Astrocyte (in vitro differentiated cells and primary cell): ENCODE data around the gene UNC79. TPM values are rescaled to one million over a fixed set of nuclear protein-coding genes. Genes with fewer than 3 reads are reported as not detected.
"Not testable (repeated sequence)": the region's sequence is repeated elsewhere in the genome, so short reads cannot be mapped to it uniquely, and the experiment has no call there.

Experiments used
- DNase-seq: peaks from one replicate; pipeline ENCODE4 v3.0.0-alpha.2; 2010; ENCODE audit warnings: low read depth
- FAIRE-seq: peaks from 2 replicates; lab custom pipeline; 2011; peaks lifted over from hg19 to GRCh38; lab: Jason Lieb, UNC
- H2AFZ ChIP-seq: 2 replicates; pipeline ENCODE4 v1.6.0; 2012; ENCODE audit warnings: low read depth, low read length, inconsistent platforms
- H3K27ac ChIP-seq: 2 replicates; pipeline ENCODE4 v1.5.1; 2011; ENCODE audit warnings: low read depth, low read length, inconsistent platforms
- H3K27me3 ChIP-seq: 2 replicates; pipeline ENCODE4 v1.6.0; 2011; ENCODE audit warnings: low read length, inconsistent platforms; ENCODE audit not compliant: insufficient read depth
- H3K36me3 ChIP-seq: 2 replicates; pipeline ENCODE4 v1.5.1; 2011; ENCODE audit warnings: low read length, inconsistent platforms; ENCODE audit not compliant: insufficient read depth
- H3K4me1 ChIP-seq: 2 replicates; pipeline ENCODE4 v1.5.1; 2011; ENCODE audit warnings: low read length, inconsistent platforms; ENCODE audit not compliant: insufficient read depth
- H3K4me2 ChIP-seq: 2 replicates; pipeline ENCODE4 v1.6.0; 2012; ENCODE audit warnings: low read length, inconsistent platforms
- H3K4me3 ChIP-seq: 2 replicates; pipeline ENCODE4 v1.5.1; 2011; ENCODE audit warnings: low read depth, mild to moderate bottlenecking, low read length, inconsistent platforms; ENCODE audit not compliant: insufficient read depth
- H3K79me2 ChIP-seq: 2 replicates; pipeline ENCODE4 v1.6.0; 2012; ENCODE audit warnings: mild to moderate bottlenecking, low read length, inconsistent platforms; ENCODE audit not compliant: insufficient read depth
- H3K9ac ChIP-seq: 2 replicates; pipeline ENCODE4 v1.6.0; 2012; ENCODE audit warnings: mild to moderate bottlenecking, low read length, inconsistent platforms
- H3K9me3 ChIP-seq: 2 replicates; pipeline ENCODE4 v1.5.1; 2012; ENCODE audit warnings: low read depth, mild to moderate bottlenecking, low read length, inconsistent platforms; ENCODE audit not compliant: insufficient read depth
- H4K20me1 ChIP-seq: 2 replicates; pipeline ENCODE4 v1.6.0; 2012; ENCODE audit warnings: low read length, inconsistent platforms; ENCODE audit not compliant: insufficient read depth
- H3K27ac Mint-ChIP-seq: one replicate; pipeline ENCODE4 v1.8.0; 2021; ENCODE audit warnings: mild to moderate bottlenecking, mixed read lengths; ENCODE audit not compliant: unreplicated experiment
- H3K27me3 Mint-ChIP-seq: one replicate; pipeline ENCODE4 v1.8.0; 2021; ENCODE audit warnings: low read depth, mixed read lengths; ENCODE audit not compliant: unreplicated experiment
- H3K36me3 Mint-ChIP-seq: one replicate; pipeline ENCODE4 v1.8.0; 2021; ENCODE audit warnings: low read depth, mixed read lengths; ENCODE audit not compliant: unreplicated experiment
- H3K4me1 Mint-ChIP-seq: one replicate; pipeline ENCODE4 v1.8.0; 2021; ENCODE audit warnings: low read depth, mixed read lengths; ENCODE audit not compliant: unreplicated experiment
- H3K4me3 Mint-ChIP-seq: one replicate; pipeline ENCODE4 v1.8.0; 2021; ENCODE audit warnings: mild to moderate bottlenecking, moderate library complexity, mixed read lengths; ENCODE audit not compliant: unreplicated experiment
- H3K9me3 Mint-ChIP-seq: one replicate; pipeline ENCODE4 v1.8.0; 2021; ENCODE audit warnings: mild to moderate bottlenecking, mixed read lengths; ENCODE audit not compliant: unreplicated experiment
- EZH2 ChIP-seq: IDR thresholded peaks from 2 replicates; pipeline ENCODE4 v1.6.1; 2012; ENCODE audit warnings: mild to moderate bottlenecking, low read length, inconsistent platforms; ENCODE audit not compliant: insufficient read depth
- total RNA-seq: library from RNA; stranded (reverse); gene quantifications from 2 replicates; pipeline ENCODE4 v1.2.1, GENCODE V29; 2021
- TF ChIP-seq, protein P1 (sequence below): IDR thresholded peaks from 2 replicates; pipeline ENCODE4 v1.5.1; 2011; ENCODE audit warnings: low read depth, mild to moderate bottlenecking, inconsistent platforms, low read length, moderate library complexity; ENCODE audit not compliant: insufficient read depth

The UNC79 gene
- total RNA-seq, 1 donor from 2014 or later = 0.66 TPM

DNA sequence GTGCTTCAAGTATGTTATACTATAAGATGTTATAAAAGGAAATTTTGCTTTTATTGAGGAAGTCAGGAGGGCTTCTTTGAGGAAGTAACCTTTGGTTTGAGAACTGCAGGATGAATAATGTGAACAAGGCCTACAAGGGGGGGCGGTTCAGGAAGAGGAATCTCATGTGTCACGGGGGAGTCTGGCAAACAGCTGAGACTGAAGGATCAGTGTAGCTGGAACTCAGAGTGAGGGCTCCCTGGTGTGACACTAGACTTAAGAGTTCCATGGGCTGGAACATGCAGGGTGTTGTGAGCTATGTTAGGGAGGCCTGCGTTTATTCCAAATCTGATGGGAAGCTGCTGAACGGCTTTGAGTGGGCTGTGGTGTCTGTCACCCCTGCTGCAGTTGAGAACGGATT is 62.3 kb downstream of the UNC79 start:
- Histone ChIP-seq H3K36me3 (no peaks in the 10 kb centered on the region), H3K4me3 (no peak overlapping the region), H3K79me2 (no peaks in the 10 kb centered on the region), H3K4me1 (no peaks in the 10 kb centered on the region), H4K20me1 (no peaks in the 10 kb centered on the region), H2AFZ (no peak overlapping the region), H3K4me2 (no peak overlapping the region), H3K27me3 (no peaks in the 10 kb centered on the region), H3K9me3 (no peaks in the 10 kb centered on the region), H3K27ac (no peak overlapping the region), H3K9ac (no peak overlapping the region)
- TF ChIP-seq, protein P1, sequence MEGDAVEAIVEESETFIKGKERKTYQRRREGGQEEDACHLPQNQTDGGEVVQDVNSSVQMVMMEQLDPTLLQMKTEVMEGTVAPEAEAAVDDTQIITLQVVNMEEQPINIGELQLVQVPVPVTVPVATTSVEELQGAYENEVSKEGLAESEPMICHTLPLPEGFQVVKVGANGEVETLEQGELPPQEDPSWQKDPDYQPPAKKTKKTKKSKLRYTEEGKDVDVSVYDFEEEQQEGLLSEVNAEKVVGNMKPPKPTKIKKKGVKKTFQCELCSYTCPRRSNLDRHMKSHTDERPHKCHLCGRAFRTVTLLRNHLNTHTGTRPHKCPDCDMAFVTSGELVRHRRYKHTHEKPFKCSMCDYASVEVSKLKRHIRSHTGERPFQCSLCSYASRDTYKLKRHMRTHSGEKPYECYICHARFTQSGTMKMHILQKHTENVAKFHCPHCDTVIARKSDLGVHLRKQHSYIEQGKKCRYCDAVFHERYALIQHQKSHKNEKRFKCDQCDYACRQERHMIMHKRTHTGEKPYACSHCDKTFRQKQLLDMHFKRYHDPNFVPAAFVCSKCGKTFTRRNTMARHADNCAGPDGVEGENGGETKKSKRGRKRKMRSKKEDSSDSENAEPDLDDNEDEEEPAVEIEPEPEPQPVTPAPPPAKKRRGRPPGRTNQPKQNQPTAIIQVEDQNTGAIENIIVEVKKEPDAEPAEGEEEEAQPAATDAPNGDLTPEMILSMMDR = no peak
- no peak for TF ChIP-seq EZH2
- DNase-seq (no peak), FAIRE-seq (no peak)
- Mint-ChIP-seq H3K27ac (no peak overlapping the region), H3K9me3 (no peaks in the 10 kb centered on the region), H3K4me3 (no peak overlapping the region), H3K36me3 (no peaks in the 10 kb centered on the region), H3K27me3 (no peaks in the 10 kb centered on the region), H3K4me1 (peaks cover 4% of the 10 kb centered on the region)

DNA sequence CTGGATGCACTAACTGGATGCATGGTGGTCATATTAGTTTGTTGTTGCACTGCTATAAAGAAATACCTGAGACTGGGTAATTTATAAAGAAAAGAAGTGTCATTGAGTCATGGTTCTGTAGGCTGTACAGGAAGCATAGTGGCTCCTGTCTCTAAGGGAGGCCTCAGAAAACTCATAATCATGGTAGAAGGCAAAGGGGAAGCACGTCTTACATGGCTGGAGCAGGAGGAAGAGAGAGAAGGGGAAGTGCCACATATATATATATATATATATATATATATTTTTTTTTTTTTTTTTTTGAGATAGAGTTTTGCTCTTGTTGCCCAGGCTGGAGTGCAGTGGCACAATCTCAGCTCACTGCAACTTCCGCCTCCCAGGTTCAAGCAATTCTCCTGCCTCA is 62.9 kb downstream of the UNC79 start:
- not testable (repeated sequence) for H3K9me3 Mint-ChIP-seq, H3K4me3 ChIP-seq, H3K4me3 Mint-ChIP-seq, H2AFZ ChIP-seq, H3K36me3 Mint-ChIP-seq, H3K4me1 Mint-ChIP-seq, H3K27me3 Mint-ChIP-seq, H3K27me3 ChIP-seq, H3K27ac Mint-ChIP-seq, H3K4me1 ChIP-seq, FAIRE-seq, H3K9me3 ChIP-seq, H3K79me2 ChIP-seq, H3K36me3 ChIP-seq, H4K20me1 ChIP-seq, DNase-seq, H3K27ac ChIP-seq, H3K4me2 ChIP-seq, H3K9ac ChIP-seq

DNA sequence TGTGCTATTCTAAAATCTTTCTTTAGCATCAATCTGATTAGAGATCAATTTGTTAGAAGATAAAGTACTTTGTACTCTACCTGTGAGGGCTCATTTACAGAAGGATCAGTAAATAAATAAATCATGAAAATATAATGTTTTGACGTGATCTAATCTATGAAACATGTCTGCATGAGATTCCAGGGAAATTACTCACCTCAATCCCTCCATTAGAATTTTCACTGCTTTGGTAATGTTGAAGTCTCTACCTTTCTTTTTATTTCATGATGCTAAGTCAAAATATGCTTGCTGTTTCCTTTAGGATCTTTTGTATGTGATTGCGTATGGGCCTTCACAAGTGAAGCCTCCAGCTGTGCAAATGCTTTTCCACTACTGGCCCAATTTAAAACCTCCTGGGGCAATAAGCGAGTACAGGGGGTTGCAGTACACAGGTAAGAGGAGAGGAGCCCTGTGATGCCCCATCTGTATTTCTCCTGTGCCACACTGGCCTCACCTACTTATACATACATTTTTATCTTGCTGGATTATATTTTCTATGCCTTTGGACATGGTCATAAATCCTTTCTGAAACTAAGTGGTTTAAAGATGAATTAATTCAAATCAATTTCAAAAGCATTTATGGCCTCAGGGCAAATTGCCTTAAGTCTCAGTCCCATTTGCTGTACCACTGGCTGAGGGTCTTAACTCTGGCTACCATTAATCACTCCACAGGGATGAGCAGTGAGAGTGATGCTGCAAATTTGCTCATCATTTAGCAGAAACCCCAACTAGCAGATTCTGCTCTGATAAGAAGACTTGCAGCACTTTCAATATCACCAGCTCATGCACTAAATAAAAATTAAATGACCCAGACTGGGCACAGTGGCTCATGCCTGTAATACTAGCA is 66.4 kb downstream of the UNC79 start:
- Mint-ChIP-seq H3K27ac (no peak overlapping the region), H3K4me1 (peaks cover 4% of the 10 kb centered on the region), H3K9me3 (no peaks in the 10 kb centered on the region), H3K27me3 (no peaks in the 10 kb centered on the region), H3K4me3 (no peak overlapping the region), H3K36me3 (no peaks in the 10 kb centered on the region)
- H3K27ac ChIP-seq = no peak overlapping the region
- H3K9me3 ChIP-seq = no peaks in the 10 kb centered on the region
- H4K20me1 ChIP-seq = no peaks in the 10 kb centered on the region
- H2AFZ ChIP-seq = no peak overlapping the region
- FAIRE-seq (no peak), DNase-seq (no peak)
- H3K27me3 ChIP-seq = no peaks in the 10 kb centered on the region
- H3K4me1 ChIP-seq = no peaks in the 10 kb centered on the region
- H3K4me2 ChIP-seq = no peak overlapping the region
- no peak overlapping the region for H3K9ac ChIP-seq
- H3K36me3 ChIP-seq = no peaks in the 10 kb centered on the region
- TF ChIP-seq, protein P1 = no peak
- no peak for TF ChIP-seq EZH2
- H3K4me3 ChIP-seq = no peak overlapping the region
- no peaks in the 10 kb centered on the region for H3K79me2 ChIP-seq
